Body of pancreas (tissue), 4 donors: Measurements from ENCODE around the gene CETP. TPM values are rescaled to one million over a fixed set of nuclear protein-coding genes. Genes with fewer than 3 reads are reported as not detected.
A peak's percentile ranks its signal among the peaks of the same experiment; 100 is the strongest.
"Not testable (repeated sequence)": the region's sequence is repeated elsewhere in the genome, so short reads cannot be mapped to it uniquely, and the experiment has no call there.

Experiments used
- ATAC-seq: fragments of 150-250 bp; one replicate; pipeline ENCODE4 v1.9.1; 2016
- DNase-seq, 4 donors: peaks; one replicate each; pipeline ENCODE4 v3.0.0-alpha.2; 2019
- H3K27ac ChIP-seq, 4 donors: fragments of 200-600 bp; sonication (generic); 1 replicate in 3 of 4; 2 replicates in 1 of 4; pipeline versions ENCODE4 v1.5.1 to v1.6.1; 2016 to 2019; ENCODE audit warnings: mild to moderate bottlenecking in 1 of 4, mixed read lengths in 1 of 4, moderate library complexity in 1 of 4
- H3K27me3 ChIP-seq, 2 donors: fragments of 200-600 bp; sonication (generic); one replicate each; pipeline ENCODE4 v1.6.0; 2016; ENCODE audit warnings: mild to moderate bottlenecking in 1 of 2
- H3K36me3 ChIP-seq, 2 donors: fragments of 200-600 bp; sonication (generic); replicated peaks in 1 of 2; 2 replicates each; pipeline ENCODE4 v1.5.1; 2016; ENCODE audit warnings: low read depth in 2 of 2; ENCODE audit not compliant: insufficient read depth in 1 of 2
- H3K4me1 ChIP-seq: fragments of 200-600 bp; sonication (generic); one replicate; pipeline ENCODE4 v1.6.0; 2016
- H3K4me3 ChIP-seq, 2 donors: fragments of 200-600 bp; sonication (generic); 1 replicate in 1 of 2; 2 replicates in 1 of 2; pipeline ENCODE4 v1.5.1; 2016 to 2019
- H3K9me3 ChIP-seq, 3 donors: fragments of 200-600 bp; sonication (generic); 1 replicate in 2 of 3; 2 replicates in 1 of 3; pipeline ENCODE4 v1.5.1; 2016
- CTCF ChIP-seq, 7 experiments: fragments of 450-650 bp in 4 of 7; fragments of 200-600 bp in 3 of 7; sonication (generic) in 3 of 7; IDR thresholded peaks; one replicate each; pipeline ENCODE4 v1.5.1; 2016 to 2019; ENCODE audit warnings: antibody characterized with exemption in 7 of 7
- POLR2A ChIP-seq, 3 donors: fragments of 450-650 bp; IDR thresholded peaks; one replicate each; pipeline ENCODE4 v1.6.1; 2016; ENCODE audit warnings: antibody characterized with exemption in 3 of 3, mild to moderate bottlenecking in 2 of 3
- WGBS, 2 donors: methylation state at CpG; one replicate each; pipeline ENCODE4 v1.1.5; 2017; 5-methylcytosine and 5-hydroxymethylcytosine counted together
- intact Hi-C: fragments of 100-400 bp; cut with DNase I; formaldehyde crosslinking; loops from one replicate; pipeline ENCODE4 v1.15.1; 2023
- total RNA-seq, 2 donors: library from RNA; depleted of rRNA; stranded (reverse); fragments of >200 nt; gene quantifications; one replicate each; pipeline ENCODE4 v1.1.0, GENCODE V29; 2016

Gene CETP
- total RNA-seq, 2 donors from 2014 or later: 0.66 TPM; not detected in 1

DNA sequence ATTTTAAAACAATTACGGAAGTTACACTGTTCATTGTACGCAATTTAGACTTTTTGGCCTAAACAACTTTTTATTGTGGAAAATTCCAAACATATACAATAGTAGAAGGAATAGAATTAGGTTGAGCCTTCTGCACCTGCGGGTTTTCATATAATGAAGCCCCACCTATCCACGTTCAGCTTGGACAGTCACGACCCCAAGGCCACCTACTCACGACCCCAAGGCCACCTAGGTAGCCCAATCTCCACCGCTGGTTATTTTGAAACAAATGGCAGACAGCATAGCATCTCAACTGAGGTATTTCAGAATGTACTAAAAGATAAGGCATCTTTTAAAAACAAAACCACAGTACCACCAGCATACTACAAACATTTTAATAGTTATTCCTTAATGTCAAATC lies 28.2 kb downstream of the CETP start:
- intact Hi-C loops: no loop called here

DNA sequence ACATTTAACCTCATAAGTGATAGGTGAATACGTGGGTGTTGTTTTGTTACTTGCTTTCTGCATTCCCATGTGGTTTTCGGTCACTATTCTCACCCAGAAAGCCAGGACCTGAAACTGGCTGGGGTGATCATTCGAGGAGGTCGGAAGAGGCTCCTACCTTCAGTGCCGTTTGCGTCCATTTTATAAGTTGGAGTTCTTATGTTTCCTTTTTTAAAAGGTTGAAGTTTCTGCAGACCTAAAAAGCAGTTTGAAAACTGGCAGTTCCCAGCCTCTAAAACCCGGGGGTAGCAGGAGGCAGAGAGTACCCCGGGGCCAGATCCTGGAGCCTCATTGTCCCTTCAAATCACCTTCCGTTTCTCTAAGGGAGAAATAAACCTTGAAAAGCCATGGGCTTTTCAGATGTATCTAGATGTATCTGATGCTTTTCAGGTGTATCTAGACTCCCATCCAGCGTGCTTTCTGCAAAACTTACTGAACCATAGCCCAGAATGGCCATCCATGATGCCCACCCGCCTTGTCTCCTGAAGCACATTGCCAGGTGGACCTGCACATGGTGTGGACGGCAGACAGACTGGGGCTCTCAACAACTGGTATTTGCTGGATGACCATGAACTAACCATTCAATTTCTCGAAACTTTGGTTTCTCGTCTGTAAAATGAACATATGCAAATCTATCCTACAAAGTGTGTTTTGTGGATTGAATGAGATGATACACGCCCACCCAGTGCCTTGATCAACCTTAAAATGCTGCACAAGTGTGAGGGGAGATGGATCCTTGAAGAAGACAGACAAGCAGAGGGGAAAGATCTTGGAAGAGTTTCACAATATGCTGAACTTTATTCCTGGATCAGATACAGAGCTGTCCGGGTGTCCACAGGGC lies 28.9 kb downstream of the CETP start:
- no peak overlapping the region for H3K4me3 ChIP-seq
- 76 to 81% methylated on average over 16 of the region's 16 CpGs for WGBS, 2 donors
- intact Hi-C loops: no loop called here
- ATAC-seq (no peak), DNase-seq (no peak)
- H3K4me1 ChIP-seq: peaks cover 21% of the 10 kb centered on the region
- TF ChIP-seq POLR2A (IDR thresholded peaks at IDR 0.05): no peak
- TF ChIP-seq CTCF (IDR thresholded peaks at IDR 0.05): no peak
- H3K27me3 ChIP-seq: no peaks in the 10 kb centered on the region
- no peaks in the 10 kb centered on the region for H3K36me3 ChIP-seq
- peak overlapping the region in 1 of 4 donors; percentile 72 for H3K27ac ChIP-seq
- no peaks in the 10 kb centered on the region for H3K9me3 ChIP-seq

More for the DNA sequence above, 28.2 kb downstream of the CETP start:
- peak overlapping the region; percentile 73 to 80 for H3K4me3 ChIP-seq
- no peak for ATAC-seq
- no peaks in the 10 kb centered on the region for H3K9me3 ChIP-seq
- peaks cover 26% of the 10 kb centered on the region for H3K4me1 ChIP-seq
- TF ChIP-seq CTCF (IDR thresholded peaks at IDR 0.05): no peak
- no peak for TF ChIP-seq POLR2A (IDR thresholded peaks at IDR 0.05)
- no peak for DNase-seq
- peak overlapping the region; percentile 50 to 77 (median 69) for H3K27ac ChIP-seq
- H3K36me3 ChIP-seq: no peaks in the 10 kb centered on the region
- 10 to 13% methylated on average over 7 of the region's 7 CpGs for WGBS, 2 donors
- no peaks in the 10 kb centered on the region for H3K27me3 ChIP-seq

- DNase-seq, H3K4me3 ChIP-seq, H3K27ac ChIP-seq, H3K27me3 ChIP-seq, H3K9me3 ChIP-seq, intact Hi-C loops, H3K36me3 ChIP-seq, ATAC-seq: not testable (repeated sequence)
- peaks cover 21% of the 10 kb centered on the region for H3K4me1 ChIP-seq
- 83 to 100% methylated on average over 1 of the region's 1 CpG for WGBS, 2 donors
Observed at GRCh38 chr16:56992431-56992830, 30.7 kb downstream of the CETP start.

- WGBS, 2 donors: 55 to 62% methylated on average over 2 of the region's 2 CpGs
- no peak overlapping the region for H3K4me3 ChIP-seq
- DNase-seq (no peak), ATAC-seq (no peak)
- peaks cover 21% of the 10 kb centered on the region for H3K4me1 ChIP-seq
- H3K27me3 ChIP-seq: no peaks in the 10 kb centered on the region
- H3K9me3 ChIP-seq: no peaks in the 10 kb centered on the region
- H3K27ac ChIP-seq: no peak overlapping the region
- no peak for TF ChIP-seq CTCF (IDR thresholded peaks at IDR 0.05)
- TF ChIP-seq POLR2A (IDR thresholded peaks at IDR 0.05): no peak
- intact Hi-C loops: no loop called here
- no peaks in the 10 kb centered on the region for H3K36me3 ChIP-seq
Observed at GRCh38 chr16:56993204-56993603, 31.5 kb downstream of the CETP start.

- ATAC-seq: no peak
- Histone ChIP-seq H3K9me3 (no peaks in the 10 kb centered on the region), H3K36me3 (no peaks in the 10 kb centered on the region), H3K27ac (no peak overlapping the region), H3K4me1 (peaks cover 11% of the 10 kb centered on the region), H3K27me3 (no peaks in the 10 kb centered on the region), H3K4me3 (no peak overlapping the region)
- DNase-seq: no peak
- WGBS, 2 donors: 74 to 82% methylated on average over 4 to 5 of the region's 5 CpGs
- no peak for TF ChIP-seq POLR2A (IDR thresholded peaks at IDR 0.05)
- no peak for TF ChIP-seq CTCF (IDR thresholded peaks at IDR 0.05)
- intact Hi-C loops: no loop called here
Observed at GRCh38 chr16:56994311-56994710, 32.6 kb downstream of the CETP start.
